Upper lobe of left lung (tissue), 4 donors: ENCODE results near the gene SP7.

ENCODE experiments used
- CTCF ChIP-seq, 6 experiments: fragments of 450-650 bp in 4 of 6; fragments of 200-600 bp in 2 of 6; sonication (generic) in 2 of 6; IDR thresholded peaks; one replicate each; pipeline ENCODE4 v1.5.1; 2016 to 2019; ENCODE audit warnings: antibody characterized with exemption in 6 of 6
- POLR2A ChIP-seq, 4 donors: fragments of 450-650 bp; IDR thresholded peaks; one replicate each; pipeline ENCODE4 v1.5.1; 2016 to 2017; ENCODE audit warnings: antibody characterized with exemption in 4 of 4, mild to moderate bottlenecking in 2 of 4

DNA sequence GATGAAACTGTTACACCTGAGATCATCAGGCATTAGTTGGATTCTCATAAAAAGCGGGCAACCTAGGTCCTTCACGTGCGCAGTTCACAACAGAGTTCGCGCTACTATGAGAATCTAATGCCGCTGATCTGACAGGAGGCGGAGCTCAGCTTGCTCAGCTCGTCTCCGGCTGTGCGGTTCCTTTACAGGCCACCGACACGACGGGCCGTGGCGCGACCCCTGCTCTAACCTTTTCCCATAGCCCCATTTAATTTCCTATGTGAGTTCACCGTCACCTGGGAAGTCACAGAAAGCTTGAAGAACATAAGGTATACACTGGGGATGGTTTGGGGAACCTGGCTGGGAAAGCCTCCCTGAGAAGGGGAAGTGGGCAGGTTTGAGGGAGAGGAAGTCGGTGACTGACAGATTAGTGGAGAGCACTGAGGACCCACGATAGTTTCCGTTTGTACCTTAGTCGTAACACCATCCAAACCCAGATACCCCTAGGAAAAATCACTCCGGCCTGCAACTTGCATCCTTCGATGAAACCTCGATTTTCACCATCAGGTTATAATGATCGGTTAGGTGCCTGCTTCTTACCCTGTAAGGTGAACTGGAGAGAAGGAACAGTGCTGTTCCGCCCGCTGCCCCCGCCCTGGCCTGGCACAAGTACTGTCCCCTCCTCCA, 11.9 kb downstream of the SP7 start:
- no peak for TF ChIP-seq CTCF (IDR thresholded peaks at IDR 0.05)
- TF ChIP-seq POLR2A (IDR thresholded peaks at IDR 0.05), result no peak
